T-helper 9 cell (primary cell): Measurements from ENCODE around the gene EGF.
"Not testable (repeated sequence)": the region's sequence is repeated elsewhere in the genome, so short reads cannot be mapped to it uniquely, and the experiment has no call there.

ENCODE experiments used
- DNase-seq: peaks from one replicate; pipeline ENCODE4 v3.0.0-alpha.2; 2020
- total RNA-seq, 2 donors: gene quantifications; one replicate each; lab custom pipeline; 2026; lab: John Stamatoyannopoulos, UW

EGF gene
- total RNA-seq: 0 to 0.21 reads per million in 2 donors

GRCh38 chr4:109912706-109913595 lies at the start of gene EGF:
TSS of gene EGF (plus strand) at chr4:109912883. CDS start at chr4:109913336, 453 bp downstream.
- no peak for DNase-seq

GRCh38 chr4:109864134-109864533 lies 48.5 kb upstream of the EGF start:
- no peak for DNase-seq

DNA sequence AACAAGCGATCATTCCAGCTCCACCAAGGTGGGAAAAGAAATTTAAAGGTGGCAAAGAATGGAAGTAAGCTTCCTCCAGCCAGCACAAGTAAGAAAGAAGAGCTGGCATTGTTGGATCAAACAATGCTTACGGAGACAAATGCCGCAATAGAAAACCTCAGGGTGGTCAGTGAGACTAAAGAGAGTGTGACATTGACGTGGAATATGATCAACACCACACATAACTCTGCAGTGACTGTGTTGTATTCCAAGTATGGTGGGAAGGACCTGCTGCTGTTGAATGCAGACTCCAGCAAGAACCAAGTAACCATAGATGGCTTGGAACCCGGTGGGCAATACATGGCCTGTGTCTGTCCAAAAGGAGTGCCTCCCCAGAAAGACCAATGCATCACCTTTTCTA lies 42.6 kb upstream of the EGF start:
- DNase-seq: no peak

DNA sequence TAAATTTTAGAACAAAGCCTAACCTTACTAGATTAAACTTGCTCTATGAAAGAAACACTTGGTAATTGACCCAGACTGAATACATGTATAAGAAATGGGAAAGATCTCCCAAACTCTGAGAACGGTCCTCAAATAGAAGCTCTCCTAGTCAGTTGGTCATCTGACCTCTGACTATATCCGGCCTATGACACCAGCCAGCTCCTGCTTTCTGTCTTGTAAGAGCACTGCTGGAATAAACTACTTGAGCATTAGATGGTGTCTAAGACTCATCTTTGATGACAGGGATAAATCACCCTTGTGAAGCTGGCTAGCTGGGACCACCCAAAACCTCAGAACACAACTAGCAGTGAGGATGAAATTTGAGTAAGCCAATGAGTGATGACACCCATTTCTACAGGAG lies 40.6 kb upstream of the EGF start:
- DNase-seq: no peak

DNA sequence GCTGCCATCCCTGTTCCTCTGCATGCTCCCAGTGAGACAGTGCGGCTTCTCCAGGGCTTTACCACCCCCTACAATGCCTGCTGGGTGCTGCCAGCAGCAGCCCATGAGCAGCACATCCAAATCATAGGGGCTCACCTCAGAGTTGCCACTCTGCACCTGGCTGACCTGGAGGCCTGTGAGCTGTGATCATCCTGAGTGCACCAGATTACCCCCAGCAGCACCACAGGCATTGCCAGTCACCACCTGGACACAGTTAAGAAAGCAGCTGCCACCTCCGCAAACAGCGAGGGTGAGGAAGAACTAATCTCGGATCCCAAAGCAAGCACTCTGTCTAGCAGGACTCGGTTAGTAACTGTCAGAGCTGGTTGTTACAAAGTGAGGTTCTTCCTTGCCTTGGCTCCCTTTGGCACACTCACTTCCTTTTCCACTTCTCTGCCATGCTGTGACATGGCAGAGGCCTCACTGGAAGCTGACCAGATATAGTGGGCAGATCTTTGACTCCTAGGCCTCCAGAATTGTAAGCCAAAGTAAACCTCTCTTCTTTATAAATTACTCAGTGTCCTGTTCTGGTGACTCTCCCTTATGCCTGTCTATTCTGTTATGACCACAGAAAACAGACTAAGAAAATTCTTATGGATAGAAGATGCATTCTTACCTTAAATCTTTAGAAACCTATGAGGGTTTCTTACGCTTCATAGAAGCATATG lies 39.6 kb upstream of the EGF start:
- DNase-seq: no peak

- DNase-seq: no peak
These were observed 38.7 kb upstream of the EGF start for GRCh38 chr4:109873791-109874514.

- no peak for DNase-seq
These were observed 37.6 kb upstream of the EGF start for GRCh38 chr4:109875106-109875505.

GRCh38 chr4:109875553-109875952 lies 37.1 kb upstream of the EGF start:
- not testable (repeated sequence) for DNase-seq

- no peak for DNase-seq
These were observed 35.9 kb upstream of the EGF start for GRCh38 chr4:109876634-109877265.

DNA sequence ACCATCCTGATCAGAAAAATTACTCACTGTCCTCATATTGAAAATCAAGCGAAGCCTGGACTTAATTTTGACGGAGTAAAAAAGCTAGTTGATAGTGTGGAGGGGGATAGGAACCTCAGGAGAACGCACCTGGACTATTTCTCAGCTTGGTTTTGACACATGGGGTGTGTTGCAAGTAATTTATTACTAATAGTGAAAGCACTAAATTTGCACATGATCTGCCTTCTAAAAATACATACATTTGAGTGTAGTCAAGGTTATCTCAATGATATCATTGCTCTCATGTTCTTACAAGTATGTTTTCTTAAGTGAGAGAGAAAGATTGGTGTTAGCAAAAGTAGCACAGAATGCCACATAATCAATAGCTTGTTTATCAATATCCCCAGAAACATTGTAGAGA lies 35.3 kb upstream of the EGF start:
- no peak for DNase-seq

GRCh38 chr4:109878355-109878754 lies 34.3 kb upstream of the EGF start:
- DNase-seq: no peak

- DNase-seq: no peak
These were observed 33.6 kb upstream of the EGF start for GRCh38 chr4:109879081-109879480.

GRCh38 chr4:109879636-109880314 lies 32.9 kb upstream of the EGF start:
- DNase-seq: no peak

GRCh38 chr4:109886303-109886702 lies 26.4 kb upstream of the EGF start:
- DNase-seq: no peak

DNA sequence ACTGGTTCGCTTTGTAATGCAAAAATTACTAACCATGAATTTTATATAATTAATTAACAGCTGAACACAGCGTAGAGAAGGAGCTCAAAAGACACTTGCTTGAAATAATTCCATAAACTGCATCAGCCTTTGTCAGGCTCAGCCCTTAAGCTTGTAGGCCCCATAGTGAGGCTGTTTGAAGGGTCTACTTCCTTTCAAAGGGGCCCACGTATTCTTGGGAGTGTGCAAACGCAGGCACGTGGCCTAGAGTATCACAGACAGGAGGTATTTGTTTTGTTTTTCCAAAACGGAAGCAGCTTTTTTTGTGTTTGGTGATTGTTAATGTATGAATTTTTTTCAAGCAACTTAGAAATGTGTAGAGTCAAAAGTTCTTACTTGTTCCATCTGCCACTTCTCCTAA lies 25.6 kb upstream of the EGF start:
- DNase-seq: no peak

DNA sequence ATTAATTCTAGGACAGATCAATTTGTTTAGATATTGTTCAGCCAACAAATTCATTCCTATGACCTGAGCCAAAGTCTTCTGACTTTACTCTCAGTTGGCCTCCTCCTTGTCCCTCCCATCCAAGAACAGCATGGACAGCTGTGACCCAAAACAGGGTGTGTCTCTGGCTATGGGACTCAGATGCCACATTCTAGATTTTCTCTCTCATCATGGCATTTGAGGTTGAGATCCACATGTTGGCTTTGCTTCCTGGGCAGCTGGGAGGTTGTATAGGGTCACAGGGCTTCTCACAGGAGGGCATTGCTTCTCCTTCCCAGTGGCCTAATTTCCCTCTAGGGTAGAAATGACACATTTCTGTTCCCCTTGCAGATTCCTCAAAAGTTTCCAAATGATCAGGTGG lies 22.6 kb upstream of the EGF start:
- DNase-seq: no peak

DNA sequence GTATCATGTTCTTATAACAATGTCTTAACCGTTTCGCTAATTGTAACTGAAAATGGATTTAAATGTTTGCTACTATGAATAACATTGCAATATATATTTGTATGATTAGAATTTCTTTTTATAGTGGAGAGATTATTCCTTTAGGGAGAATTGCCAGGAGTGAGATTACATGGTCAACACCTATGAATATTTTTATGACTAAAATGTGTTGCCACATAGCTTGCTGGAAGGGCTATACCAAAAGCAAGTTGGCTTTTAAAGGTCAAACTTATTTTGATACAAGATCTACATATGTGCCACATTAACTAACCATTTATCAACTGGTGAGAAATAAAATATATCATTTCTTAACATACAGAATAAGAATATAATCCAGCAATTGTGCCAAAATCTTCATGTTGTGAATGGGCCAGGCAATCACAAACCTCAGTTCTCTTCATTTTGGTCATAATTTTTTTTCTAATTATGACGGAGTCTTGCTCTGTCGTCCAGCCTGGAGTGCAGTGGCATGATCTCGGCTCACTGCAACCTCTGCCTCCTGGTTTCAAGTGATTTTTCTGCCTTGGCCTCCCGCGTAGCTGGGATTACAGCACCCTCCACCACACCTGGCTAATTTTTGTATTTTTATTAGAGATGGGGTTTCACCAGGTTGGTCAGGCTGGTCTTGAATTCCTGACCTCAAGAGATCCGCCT lies 10.0 kb upstream of the EGF start:
- DNase-seq: no peak

GRCh38 chr4:109908731-109909130 lies 4.0 kb upstream of the EGF start:
- DNase-seq: no peak

DNA sequence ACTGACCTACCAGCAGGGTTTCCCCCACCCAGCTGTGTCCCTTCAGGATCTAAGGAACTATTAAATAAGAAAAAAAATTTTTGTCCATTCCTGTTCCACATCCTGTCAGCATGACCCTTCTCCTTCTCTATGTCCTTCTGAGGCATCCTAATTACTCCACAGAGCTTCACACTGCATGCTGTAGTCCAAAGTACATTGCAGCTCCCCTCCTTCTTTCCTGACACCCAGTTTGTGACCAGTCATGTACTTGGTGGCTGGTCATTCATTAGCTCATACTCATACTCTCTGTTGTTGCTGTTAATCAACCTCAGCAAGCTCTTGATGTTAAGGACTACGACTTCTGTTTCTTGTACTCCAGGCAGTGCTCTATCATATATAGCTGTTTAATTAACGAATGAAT lies 2.4 kb upstream of the EGF start:
- no peak for DNase-seq

DNA sequence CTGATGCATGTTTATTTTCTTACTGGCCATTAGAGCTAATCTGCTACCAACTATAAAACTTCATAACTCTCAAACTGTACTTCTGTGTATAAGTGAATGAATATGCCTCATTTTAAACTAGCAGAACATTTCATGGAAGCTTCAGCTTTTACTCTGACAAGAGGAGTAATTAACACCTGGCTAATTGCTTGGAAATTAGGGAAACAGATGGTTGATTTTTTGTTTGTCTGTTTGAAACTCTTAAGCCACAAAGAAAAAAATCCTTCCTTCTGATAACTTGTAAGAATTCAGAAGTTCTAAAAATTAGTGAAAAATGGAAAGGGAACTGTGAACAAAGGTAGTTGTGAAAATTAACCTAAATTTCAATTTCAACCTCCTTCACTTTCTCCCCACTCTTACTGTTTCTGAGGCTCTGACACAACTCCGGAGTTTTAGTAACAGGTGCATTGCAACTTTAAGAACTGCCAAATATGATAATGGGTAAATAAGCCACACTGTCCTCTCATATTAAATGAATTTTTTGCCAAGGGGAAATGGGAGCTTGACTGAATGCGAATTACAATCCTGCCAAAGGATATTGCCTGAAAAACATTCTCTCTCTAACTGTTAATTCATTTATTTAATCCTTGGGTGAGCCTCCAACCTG lies 1.0 kb downstream of the EGF start:
- no peak for DNase-seq

DNA sequence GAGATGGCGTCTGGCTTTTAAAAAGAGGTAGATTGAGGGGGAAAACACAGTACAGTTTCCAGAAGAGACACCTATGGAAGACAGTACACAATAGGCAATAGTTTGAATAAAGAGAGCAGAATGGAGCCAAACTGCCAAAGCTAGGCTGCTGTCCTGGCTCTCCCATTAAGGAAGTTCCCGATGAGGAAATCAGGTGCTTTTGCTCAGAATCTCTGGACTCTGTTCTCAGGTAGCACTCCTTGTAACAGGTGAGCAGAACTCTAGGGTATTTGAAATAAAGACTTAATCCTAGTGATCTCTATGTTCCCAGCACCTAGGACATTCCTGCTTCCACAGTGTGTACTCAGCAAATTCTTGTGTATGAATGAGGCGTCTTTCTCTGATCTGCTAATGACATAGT lies 1.6 kb downstream of the EGF start:
- no peak for DNase-seq
